ENCODE results near the gene DTX2. TPM values are rescaled to one million over a fixed set of nuclear protein-coding genes. Genes with fewer than 3 reads are reported as not detected.

The DTX2 gene
- total RNA-seq, 1 donor from 2014 or later = 12.0 TPM

Other genes starting within 250 kb of the DTX2 start
- gene HSPB1, start 159.0 kb upstream of the DTX2 start, total RNA-seq = 72.4 TPM
- gene YWHAG, start 102.7 kb upstream of the DTX2 start, total RNA-seq = 44.8 TPM
- gene SSC4D, start 52.0 kb upstream of the DTX2 start, total RNA-seq = 2.5 TPM
- gene ZP3, start 36.8 kb upstream of the DTX2 start, total RNA-seq = 0.20 TPM
- 1.2 TPM for gene UPK3B, start 48.8 kb downstream of the DTX2 start, total RNA-seq
- 0.13 TPM for gene SPDYE16, start 81.6 kb downstream of the DTX2 start, total RNA-seq
- gene POMZP3, start 165.6 kb downstream of the DTX2 start, total RNA-seq = 4.4 TPM